Measurements from ENCODE around the gene STAG2.
A peak's percentile ranks its signal among the peaks of the same experiment; 100 is the strongest.

STAG2 gene

GRCh38 chrX:123994730-123995129 is 33.2 kb downstream of the STAG2 start:
- no peak for TF ChIP-seq CTCF (IDR thresholded peaks at IDR 0.05; ENCODE audit: control insufficient read depth, extremely low read depth, insufficient read depth)
- DNase-seq (ENCODE audit: low read depth), result no peak
- H3K4me3 ChIP-seq (ENCODE audit: low read depth, low read length), result no peak overlapping the region

- TF ChIP-seq CTCF (IDR thresholded peaks at IDR 0.05; ENCODE audit: control insufficient read depth, extremely low read depth, insufficient read depth), result no peak
- DNase-seq (ENCODE audit: low read depth), result no peak
- H3K4me3 ChIP-seq (ENCODE audit: low read depth, low read length), result no peak overlapping the region
Measured at GRCh38 chrX:124001581-124001980, 40.1 kb downstream of the STAG2 start.

GRCh38 chrX:124005228-124005627 is 43.7 kb downstream of the STAG2 start:
- DNase-seq (ENCODE audit: low read depth), result no peak
- no peak overlapping the region for H3K4me3 ChIP-seq (ENCODE audit: low read depth, low read length)
- no peak for TF ChIP-seq CTCF (IDR thresholded peaks at IDR 0.05; ENCODE audit: control insufficient read depth, extremely low read depth, insufficient read depth)

GRCh38 chrX:124010157-124010556 is 48.7 kb downstream of the STAG2 start:
- DNase-seq (ENCODE audit: low read depth), result no peak
- no peak overlapping the region for H3K4me3 ChIP-seq (ENCODE audit: low read depth, low read length)
- TF ChIP-seq CTCF (IDR thresholded peaks at IDR 0.05; ENCODE audit: control insufficient read depth, extremely low read depth, insufficient read depth), result no peak

- TF ChIP-seq CTCF (IDR thresholded peaks at IDR 0.05; ENCODE audit: control insufficient read depth, extremely low read depth, insufficient read depth), result no peak
- H3K4me3 ChIP-seq (ENCODE audit: low read depth, low read length), result no peak overlapping the region
- DNase-seq (ENCODE audit: low read depth), result no peak
Measured at GRCh38 chrX:124010566-124010965, 49.1 kb downstream of the STAG2 start.

GRCh38 chrX:124015721-124016120 is 54.2 kb downstream of the STAG2 start:
- no peak for TF ChIP-seq CTCF (IDR thresholded peaks at IDR 0.05; ENCODE audit: control insufficient read depth, extremely low read depth, insufficient read depth)
- H3K4me3 ChIP-seq (ENCODE audit: low read depth, low read length), result no peak overlapping the region
- peak; percentile 44 for DNase-seq (ENCODE audit: low read depth)

GRCh38 chrX:124016825-124017224 is 55.3 kb downstream of the STAG2 start:
- no peak for TF ChIP-seq CTCF (IDR thresholded peaks at IDR 0.05; ENCODE audit: control insufficient read depth, extremely low read depth, insufficient read depth)
- no peak for DNase-seq (ENCODE audit: low read depth)
- H3K4me3 ChIP-seq (ENCODE audit: low read depth, low read length), result no peak overlapping the region
